Naive B cell (primary cell): ENCODE data around the gene CDHR2. TPM values are rescaled to one million over a fixed set of nuclear protein-coding genes. Genes with fewer than 3 reads are reported as not detected.
"Not testable (repeated sequence)": the region's sequence is repeated elsewhere in the genome, so short reads cannot be mapped to it uniquely, and the experiment has no call there.

Experiments used
- ATAC-seq, 2 donors: fragments of 150-1000 bp; cut with Tn5 transposase; 2 replicates each; pipeline ENCODE4 v1.10.0; 2021; ENCODE audit warnings: low read depth in 2 of 2, mild to moderate bottlenecking in 2 of 2, moderate library complexity in 2 of 2
- DNase-seq: peaks from one replicate; pipeline ENCODE4 v3.0.0; 2022
- H3K27ac Mint-ChIP-seq, 6 donors: one replicate each; pipeline ENCODE4 v1.8.0; 2020 to 2022; ENCODE audit warnings: mild to moderate bottlenecking in 6 of 6, mixed read lengths in 6 of 6, moderate library complexity in 5 of 6, inconsistent platforms in 2 of 6
- H3K27me3 Mint-ChIP-seq, 3 donors: one replicate each; pipeline ENCODE4 v1.8.0; 2021 to 2022; ENCODE audit warnings: mixed read lengths in 3 of 3, mild to moderate bottlenecking in 1 of 3
- H3K36me3 Mint-ChIP-seq, 2 donors: one replicate each; pipeline ENCODE4 v1.8.0; 2020 to 2022; ENCODE audit warnings: mixed read lengths in 2 of 2, inconsistent platforms in 1 of 2, mild to moderate bottlenecking in 1 of 2
- H3K4me1 Mint-ChIP-seq, 3 donors: one replicate each; pipeline ENCODE4 v1.8.0; 2020 to 2022; ENCODE audit warnings: mixed read lengths in 3 of 3, inconsistent platforms in 1 of 3, mild to moderate bottlenecking in 1 of 3, moderate library complexity in 1 of 3
- H3K4me3 Mint-ChIP-seq, 8 donors: one replicate each; pipeline ENCODE4 v1.8.0; 2020 to 2022; ENCODE audit warnings: mild to moderate bottlenecking in 8 of 8, mixed read lengths in 8 of 8, moderate library complexity in 8 of 8, inconsistent platforms in 2 of 8
- H3K9me3 Mint-ChIP-seq, 7 donors: one replicate each; pipeline ENCODE4 v1.8.0; 2020 to 2022; ENCODE audit warnings: mixed read lengths in 7 of 7, mild to moderate bottlenecking in 5 of 7, inconsistent platforms in 2 of 7, moderate library complexity in 1 of 7
- polyA plus RNA-seq, 6 donors: library from polyadenylated mRNA; unstranded; fragments of 300-500 nt; fragmentation: Illumina TruSeq; gene quantifications; one replicate each; pipeline ENCODE4 v1.2.3, GENCODE V29; 2021; ENCODE audit warnings: low read depth in 6 of 6

Gene CDHR2
- polyA plus RNA-seq, 6 donors from 2014 or later, result not detected

DNA sequence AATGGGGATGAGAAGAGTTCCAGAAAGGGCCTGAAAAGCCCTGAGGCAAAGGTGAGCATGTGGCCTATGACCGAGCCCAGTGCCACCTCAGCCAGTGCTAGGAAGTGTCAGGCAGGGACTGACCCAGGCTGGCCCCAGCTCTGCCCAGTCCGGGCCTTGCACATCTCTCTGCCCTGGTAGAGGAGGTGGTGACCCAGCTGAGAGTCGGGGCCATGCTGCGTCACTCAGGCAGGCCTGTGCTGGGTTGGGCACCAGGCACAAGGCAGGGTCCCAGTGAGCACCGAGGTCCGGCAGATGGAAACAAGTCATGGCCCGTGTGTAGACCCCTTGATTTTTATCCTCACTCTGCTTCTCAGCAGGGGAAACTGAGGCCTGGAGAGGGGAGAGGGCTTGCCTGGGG lies 729 bp downstream of the CDHR2 start:
- Mint-ChIP-seq H3K4me1 (peaks cover 10 to 20% (median 11%) of the 10 kb centered on the region in 3 donors), H3K36me3 (no peaks in the 10 kb centered on the region), H3K4me3 (no peak overlapping the region)

DNA sequence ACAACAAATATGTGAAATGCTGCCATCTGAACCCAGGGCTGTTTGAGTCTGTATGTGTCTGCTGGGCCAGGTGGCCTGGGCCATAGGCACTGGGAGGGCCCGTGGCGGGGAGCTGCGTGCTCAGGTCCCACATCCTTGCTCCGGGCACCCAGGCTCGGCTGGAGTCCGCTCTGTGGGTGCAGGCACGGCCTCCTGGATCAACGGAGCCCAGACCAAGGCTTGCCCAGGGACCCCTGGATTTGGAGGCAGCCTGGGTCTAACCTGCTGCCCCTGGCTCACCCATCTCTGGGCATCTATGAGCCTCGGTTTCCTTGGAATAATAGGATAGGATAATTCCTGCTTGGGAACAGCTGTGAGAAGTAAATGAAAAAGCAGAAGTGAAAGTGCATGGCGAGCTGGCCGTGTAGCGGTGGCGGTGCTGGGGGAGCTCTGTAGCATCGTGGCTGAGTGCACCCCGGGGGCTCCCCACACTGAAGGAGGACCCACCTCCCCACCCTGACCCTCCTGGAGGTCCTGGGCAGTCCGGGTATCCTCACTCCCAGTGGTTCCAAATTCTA lies 1.2 kb downstream of the CDHR2 start:
- Mint-ChIP-seq H3K9me3 (no peaks in the 10 kb centered on the region), H3K27me3 (peaks cover 4 to 19% (median 14%) of the 10 kb centered on the region in 3 donors), H3K36me3 (no peaks in the 10 kb centered on the region), H3K4me1 (peaks cover 10 to 21% (median 11%) of the 10 kb centered on the region in 3 donors), H3K4me3 (peak overlapping the region in 6 of 8 donors; percentile 5 to 46 (median 36)), H3K27ac (peak overlapping the region in 1 of 6 donors; percentile 30)
- DNase-seq (peak; percentile 39), ATAC-seq (peak; percentile 91 to 94)

More for the DNA sequence above, 729 bp downstream of the CDHR2 start:
- ATAC-seq, result no peak
- no peaks in the 10 kb centered on the region for H3K9me3 Mint-ChIP-seq
- H3K27me3 Mint-ChIP-seq, result peaks cover 2 to 15% (median 10%) of the 10 kb centered on the region in 3 donors
- peak overlapping the region in 2 of 6 donors; percentile 30 to 49 for H3K27ac Mint-ChIP-seq
- DNase-seq, result no peak

DNA sequence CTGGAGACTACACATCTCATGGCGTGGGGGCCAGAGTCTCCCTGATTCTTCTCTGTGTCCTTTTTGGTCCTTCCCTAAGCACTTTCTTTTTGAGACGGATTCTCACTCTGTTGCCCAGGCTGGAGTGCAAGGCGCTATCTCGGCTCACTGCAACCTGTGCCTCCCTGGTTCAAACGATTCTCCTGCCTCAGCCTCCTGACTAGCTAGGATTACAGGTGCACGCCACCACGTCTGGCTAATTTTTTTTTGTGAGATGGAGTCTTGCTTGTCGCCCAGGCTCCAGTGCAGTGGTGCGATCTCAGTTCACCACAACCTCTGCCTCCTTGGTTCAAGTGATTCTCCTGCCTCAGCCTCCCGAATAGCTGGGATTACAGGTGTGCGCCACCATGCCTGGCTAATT lies 1.8 kb downstream of the CDHR2 start:
- peaks cover 4 to 19% (median 14%) of the 10 kb centered on the region in 3 donors for H3K27me3 Mint-ChIP-seq
- not testable (repeated sequence) for H3K9me3 Mint-ChIP-seq, DNase-seq, ATAC-seq, H3K36me3 Mint-ChIP-seq
- peaks cover 10 to 21% (median 11%) of the 10 kb centered on the region in 3 donors for H3K4me1 Mint-ChIP-seq
- peak overlapping the region in 1 of 6 donors; percentile 29 for H3K27ac Mint-ChIP-seq
- H3K4me3 Mint-ChIP-seq, result peak overlapping the region in 3 of 8 donors; percentile 42 to 46 (median 43)

DNA sequence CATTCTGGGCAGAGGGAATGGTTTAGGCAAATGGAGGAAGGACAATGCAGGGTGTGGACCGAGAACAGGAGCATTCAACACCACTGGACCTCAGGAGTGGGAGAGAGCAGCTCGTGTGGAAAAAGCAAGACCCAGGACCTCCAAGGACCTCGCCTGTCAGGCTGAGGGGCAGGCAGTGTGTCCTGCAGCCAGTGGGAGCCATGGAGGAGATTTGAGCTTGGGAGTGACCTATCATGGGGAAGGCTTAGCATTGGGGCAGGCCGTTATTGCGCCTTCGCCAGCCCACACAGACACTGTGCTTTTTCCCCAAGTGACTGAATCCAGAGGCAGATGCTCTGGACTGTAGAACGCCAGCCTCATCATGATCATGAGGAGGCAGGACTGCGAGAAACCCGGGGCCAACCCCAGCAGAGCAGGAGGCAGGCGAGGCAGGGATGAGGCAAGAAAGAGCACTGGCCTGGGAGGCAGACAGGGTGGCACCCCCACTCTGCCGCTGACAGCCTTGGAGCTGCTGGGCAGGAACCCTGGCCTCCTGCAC lies 3.3 kb downstream of the CDHR2 start:
- Mint-ChIP-seq H3K27ac (no peak overlapping the region), H3K4me3 (no peak overlapping the region), H3K27me3 (peaks cover 4 to 19% (median 14%) of the 10 kb centered on the region in 3 donors), H3K36me3 (no peaks in the 10 kb centered on the region), H3K9me3 (no peaks in the 10 kb centered on the region), H3K4me1 (peaks cover 10 to 22% (median 11%) of the 10 kb centered on the region in 3 donors)
- ATAC-seq, result no peak
- DNase-seq, result no peak

DNA sequence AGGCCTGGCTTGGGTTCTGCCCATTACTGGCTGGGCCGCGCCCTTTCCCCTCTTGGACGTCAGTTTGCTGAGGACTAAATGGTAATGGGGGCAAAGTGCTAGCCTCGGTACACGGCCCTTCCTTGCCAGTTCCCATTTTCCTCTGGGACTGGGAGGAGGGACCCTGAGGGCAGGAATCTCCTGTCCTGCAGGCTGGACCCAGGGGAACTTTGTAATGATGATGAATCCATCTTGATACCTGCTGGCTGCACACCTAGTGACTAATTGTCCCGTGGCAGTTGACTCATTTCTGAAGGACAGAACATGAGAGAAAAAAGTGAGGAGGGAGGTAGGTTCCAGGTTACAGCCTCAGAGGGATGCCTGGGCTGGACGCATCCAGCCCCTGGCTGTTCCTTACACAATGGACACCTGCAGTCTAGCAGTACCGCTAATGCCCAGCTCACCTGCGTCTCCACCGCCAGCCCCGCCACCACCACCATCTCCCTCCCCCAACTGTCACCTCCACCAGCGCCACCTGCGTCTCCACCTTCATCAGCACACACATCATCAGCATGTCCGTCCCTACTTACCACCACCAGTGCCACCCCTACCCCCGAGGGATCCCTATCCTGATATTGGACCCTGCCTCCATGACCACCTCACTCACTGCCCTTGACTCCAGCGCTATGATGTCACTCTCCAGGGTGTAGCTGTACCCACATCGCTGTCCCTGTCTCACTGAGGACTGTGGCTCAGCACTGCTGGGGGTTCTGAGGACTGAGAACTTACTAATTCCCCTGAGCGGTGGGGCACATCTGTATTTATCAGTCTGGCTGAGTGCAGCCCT lies 4.3 kb downstream of the CDHR2 start:
- Mint-ChIP-seq H3K4me1 (peaks cover 10 to 22% (median 11%) of the 10 kb centered on the region in 3 donors), H3K9me3 (no peaks in the 10 kb centered on the region), H3K36me3 (no peaks in the 10 kb centered on the region), H3K27ac (no peak overlapping the region), H3K27me3 (peaks cover 4 to 19% (median 14%) of the 10 kb centered on the region in 3 donors), H3K4me3 (no peak overlapping the region)
- no peak for DNase-seq
- no peak for ATAC-seq

DNA sequence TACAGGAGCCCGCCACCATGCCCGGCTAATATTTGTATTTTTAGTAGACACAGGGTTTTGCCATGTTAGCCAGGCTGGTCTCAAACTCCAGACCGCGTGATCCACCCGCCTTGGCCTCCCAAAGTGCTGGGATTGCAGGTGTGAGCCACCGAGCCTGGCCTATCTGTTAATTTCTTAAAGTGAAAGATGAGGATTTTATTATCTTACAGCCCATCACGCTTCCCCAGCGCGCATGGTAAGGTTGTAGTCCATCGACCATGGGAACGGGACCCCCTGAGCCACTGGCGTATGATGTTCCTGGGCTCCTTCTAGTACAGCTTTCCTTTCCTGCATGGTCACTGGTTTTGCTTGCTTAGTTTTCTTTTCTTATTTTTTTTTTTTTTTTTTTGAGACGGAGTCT lies 8.7 kb downstream of the CDHR2 start:
- Mint-ChIP-seq H3K4me3 (peak overlapping the region in 1 of 8 donors; percentile 44), H3K27ac (peak overlapping the region in 1 of 6 donors; percentile 78), H3K4me1 (peaks cover 6 to 9% (median 6%) of the 10 kb centered on the region in 3 donors), H3K9me3 (peaks cover 0 to 1% (median 0%) of the 10 kb centered on the region in 7 donors), H3K27me3 (peaks cover 15 to 31% (median 27%) of the 10 kb centered on the region in 3 donors), H3K36me3 (peaks cover 0 to 6% of the 10 kb centered on the region in 2 donors)
- DNase-seq (no peak), ATAC-seq (no peak)

DNA sequence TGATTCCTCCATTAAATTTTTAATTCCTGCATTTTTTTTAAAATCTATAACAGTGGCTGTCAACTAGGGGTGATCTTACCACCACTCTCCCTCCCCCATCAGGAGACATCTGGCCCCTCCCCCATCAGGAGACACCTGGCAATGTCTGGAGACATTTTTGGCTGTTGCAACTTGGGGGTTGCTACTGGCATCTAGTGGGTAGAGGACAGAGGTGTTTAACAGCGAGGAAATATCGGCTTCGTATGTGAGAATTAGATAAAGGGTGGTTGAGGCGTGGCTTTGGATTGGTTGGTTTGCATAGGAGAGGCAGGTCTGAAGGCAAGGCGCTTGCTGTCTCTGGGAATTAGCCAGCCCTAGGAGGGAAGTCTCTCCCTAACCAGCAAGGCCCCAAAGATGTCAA lies 10.5 kb downstream of the CDHR2 start:
- Mint-ChIP-seq H3K27me3 (peaks cover 15 to 23% (median 20%) of the 10 kb centered on the region in 3 donors), H3K4me3 (no peak overlapping the region), H3K27ac (peak overlapping the region in 3 of 6 donors; percentile 35 to 70 (median 58)), H3K9me3 (peaks cover 0 to 1% (median 0%) of the 10 kb centered on the region in 7 donors), H3K36me3 (peaks cover 0 to 6% of the 10 kb centered on the region in 2 donors), H3K4me1 (peaks cover 3 to 9% (median 6%) of the 10 kb centered on the region in 3 donors)
- peak; percentile 20 for DNase-seq
- peak; percentile 71 to 72 for ATAC-seq

DNA sequence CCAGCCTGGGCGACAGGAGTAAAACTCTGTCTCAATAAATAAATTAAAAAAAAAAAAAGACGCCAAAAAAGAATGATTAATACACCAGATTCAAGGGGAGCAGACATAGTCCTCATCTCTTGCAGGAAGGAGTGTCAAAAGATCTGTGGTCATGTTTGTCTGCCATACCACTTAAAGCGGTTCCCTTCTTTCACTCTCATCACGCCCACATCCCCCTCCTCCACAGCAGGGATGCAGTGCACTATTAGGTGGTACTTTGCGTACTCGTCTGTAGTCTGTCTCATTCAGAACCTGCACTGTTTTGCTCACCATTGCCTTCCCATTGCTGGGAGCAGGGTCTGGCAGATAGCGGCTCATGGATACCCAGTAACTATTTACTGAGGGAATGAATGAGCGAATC lies 11.2 kb downstream of the CDHR2 start:
- Mint-ChIP-seq H3K4me1 (peaks cover 3 to 7% (median 6%) of the 10 kb centered on the region in 3 donors), H3K36me3 (peaks cover 0 to 6% of the 10 kb centered on the region in 2 donors), H3K27ac (no peak overlapping the region), H3K27me3 (peaks cover 11 to 17% (median 15%) of the 10 kb centered on the region in 3 donors), H3K4me3 (no peak overlapping the region), H3K9me3 (peaks cover 0 to 1% (median 0%) of the 10 kb centered on the region in 7 donors)
- no peak for ATAC-seq
- no peak for DNase-seq

DNA sequence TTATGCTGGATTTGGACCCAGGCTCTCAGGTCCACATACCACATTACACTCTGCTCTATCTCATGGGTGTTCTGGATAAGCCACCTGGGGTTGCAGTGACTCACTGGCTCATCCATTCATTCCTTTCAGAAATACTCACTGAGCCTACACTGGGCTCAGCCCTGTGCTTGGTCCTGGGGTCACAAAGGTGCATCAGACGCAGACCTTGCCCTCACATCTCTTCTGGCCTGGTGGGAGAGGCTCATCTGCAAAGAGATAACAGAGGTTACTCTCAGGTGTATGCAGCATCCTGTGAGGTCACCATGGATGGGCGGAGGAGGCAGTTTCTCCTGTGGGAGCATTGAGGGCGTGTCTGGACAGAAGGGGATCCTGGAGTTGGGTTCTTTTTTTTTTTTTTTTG lies 12.1 kb downstream of the CDHR2 start:
- no peak for ATAC-seq

DNA sequence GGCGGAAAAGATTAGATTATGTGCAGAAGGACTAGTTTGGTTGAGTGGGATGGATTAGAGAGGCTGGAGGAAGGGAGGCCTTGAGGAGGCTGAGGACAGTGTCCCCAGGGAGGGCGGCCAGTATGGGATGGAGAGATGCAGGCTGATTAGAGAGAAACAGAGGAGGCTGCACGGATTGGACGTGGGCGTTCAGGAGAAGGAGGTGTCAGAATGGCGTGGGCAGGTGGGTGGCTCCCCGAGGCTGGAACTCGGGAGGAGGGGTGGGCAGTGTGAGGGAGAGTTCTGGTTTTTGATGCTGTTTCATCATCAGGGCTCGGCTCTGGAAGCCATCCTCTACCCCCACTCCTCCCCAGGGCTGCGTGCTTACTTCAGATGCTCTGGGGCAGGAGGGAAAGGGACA lies 13.0 kb downstream of the CDHR2 start:
- Mint-ChIP-seq H3K4me3 (no peak overlapping the region), H3K27me3 (peaks cover 17 to 29% (median 25%) of the 10 kb centered on the region in 3 donors), H3K9me3 (peaks cover 0 to 1% (median 0%) of the 10 kb centered on the region in 7 donors), H3K36me3 (peaks cover 0 to 6% of the 10 kb centered on the region in 2 donors), H3K27ac (no peak overlapping the region), H3K4me1 (peaks cover 3 to 6% (median 4%) of the 10 kb centered on the region in 3 donors)
- no peak for ATAC-seq
- no peak for DNase-seq

More for the DNA sequence above, 12.1 kb downstream of the CDHR2 start:
- Mint-ChIP-seq H3K27ac (no peak overlapping the region), H3K4me3 (no peak overlapping the region), H3K27me3 (peaks cover 17 to 24% (median 23%) of the 10 kb centered on the region in 3 donors), H3K9me3 (peaks cover 0 to 1% (median 0%) of the 10 kb centered on the region in 7 donors), H3K36me3 (peaks cover 0 to 6% of the 10 kb centered on the region in 2 donors), H3K4me1 (peaks cover 3 to 6% (median 4%) of the 10 kb centered on the region in 3 donors)
- DNase-seq, result no peak

DNA sequence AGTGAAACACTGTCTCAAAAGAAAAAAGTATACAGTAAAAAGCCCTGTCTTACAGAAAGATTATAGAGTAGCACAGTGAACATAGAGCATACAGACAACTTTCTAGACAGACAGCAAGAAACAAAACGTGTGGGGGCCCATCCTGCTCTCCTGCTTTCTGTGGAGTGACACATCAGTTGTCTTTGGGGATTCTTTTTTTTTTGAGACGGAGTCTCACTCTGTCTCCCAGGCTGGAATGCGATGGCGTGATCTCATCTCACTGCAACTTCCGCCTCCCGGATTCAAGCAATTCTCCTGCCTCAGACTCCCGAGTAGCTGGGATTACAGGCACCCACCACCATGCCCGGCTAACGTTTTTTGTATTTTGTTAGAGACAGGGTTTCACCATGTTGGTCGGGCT lies 14.9 kb downstream of the CDHR2 start:
- ATAC-seq, result no peak
- H3K27me3 Mint-ChIP-seq, result peaks cover 17 to 29% (median 25%) of the 10 kb centered on the region in 3 donors
- no peak overlapping the region for H3K4me3 Mint-ChIP-seq
- peaks cover 3 to 6% (median 4%) of the 10 kb centered on the region in 3 donors for H3K4me1 Mint-ChIP-seq
- peak overlapping the region in 1 of 6 donors; percentile 15 for H3K27ac Mint-ChIP-seq
- DNase-seq, result no peak
- peaks cover 0 to 1% (median 0%) of the 10 kb centered on the region in 7 donors for H3K9me3 Mint-ChIP-seq
- H3K36me3 Mint-ChIP-seq, result peaks cover 0 to 6% of the 10 kb centered on the region in 2 donors

DNA sequence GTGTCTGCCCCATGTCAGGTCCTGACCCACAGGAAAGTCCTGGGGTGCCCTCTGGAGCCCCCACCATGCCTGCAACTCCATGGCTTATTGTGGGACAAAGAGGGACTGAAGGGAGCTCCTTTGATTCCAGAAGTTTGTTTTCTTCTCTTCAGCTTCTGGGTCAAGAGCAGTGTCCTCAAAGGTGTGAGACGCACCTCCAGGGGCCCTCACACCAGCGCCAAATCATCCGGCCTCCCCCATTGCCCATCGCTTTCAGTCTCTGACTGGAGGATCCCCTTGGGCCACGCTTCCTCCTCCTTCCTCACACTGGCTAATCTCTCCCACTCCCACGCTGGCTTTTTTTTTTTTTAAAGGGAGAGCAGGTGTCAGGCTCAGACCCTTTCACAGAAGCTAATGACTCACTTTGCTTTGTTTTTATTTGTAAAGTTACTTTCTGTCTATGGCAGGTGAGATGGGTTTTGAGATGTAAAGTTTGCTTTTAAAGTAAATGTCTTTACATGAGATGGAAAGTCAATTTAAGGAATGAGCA lies 16.7 kb downstream of the CDHR2 start:
- H3K36me3 Mint-ChIP-seq, result peaks cover 0 to 6% of the 10 kb centered on the region in 2 donors
- H3K4me3 Mint-ChIP-seq, result no peak overlapping the region
- ATAC-seq (no peak), DNase-seq (no peak)
- H3K9me3 Mint-ChIP-seq, result peaks cover 0 to 1% (median 0%) of the 10 kb centered on the region in 7 donors
- H3K27ac Mint-ChIP-seq, result no peak overlapping the region
- peaks cover 10 to 29% (median 25%) of the 10 kb centered on the region in 3 donors for H3K27me3 Mint-ChIP-seq
- peaks cover 0 to 3% (median 0%) of the 10 kb centered on the region in 3 donors for H3K4me1 Mint-ChIP-seq

DNA sequence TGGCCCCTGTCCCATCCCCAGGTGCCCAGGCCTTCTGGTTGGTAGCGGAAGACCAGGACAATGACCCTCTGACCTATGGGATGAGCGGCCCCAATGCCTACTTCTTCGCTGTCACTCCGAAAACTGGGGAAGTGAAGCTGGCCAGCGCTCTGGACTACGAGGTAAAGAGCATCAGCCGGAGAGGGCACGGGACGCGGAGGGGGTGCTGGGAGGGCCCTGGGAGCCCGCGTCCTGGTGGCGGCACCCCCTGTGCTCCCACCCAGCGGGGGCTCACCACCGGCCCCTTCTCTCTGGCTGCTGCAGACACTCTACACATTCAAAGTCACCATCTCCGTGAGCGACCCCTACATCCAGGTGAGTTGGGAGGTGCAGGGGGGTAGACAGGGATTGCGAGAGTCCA lies 19.5 kb downstream of the CDHR2 start:
- no peak for DNase-seq
- no peak for ATAC-seq
- H3K4me3 Mint-ChIP-seq, result no peak overlapping the region
- H3K4me1 Mint-ChIP-seq, result peaks cover 0 to 3% (median under 1%) of the 10 kb centered on the region in 3 donors
- H3K36me3 Mint-ChIP-seq, result no peaks in the 10 kb centered on the region
- no peaks in the 10 kb centered on the region for H3K9me3 Mint-ChIP-seq
- peaks cover 10 to 28% (median 25%) of the 10 kb centered on the region in 3 donors for H3K27me3 Mint-ChIP-seq
- H3K27ac Mint-ChIP-seq, result no peak overlapping the region
